GM23248 (cell line): ENCODE data around the gene APOL4. TPM values are rescaled to one million over a fixed set of nuclear protein-coding genes. Genes with fewer than 3 reads are reported as not detected.
"Not testable (repeated sequence)": the region's sequence is repeated elsewhere in the genome, so short reads cannot be mapped to it uniquely, and the experiment has no call there.

Experiments
- DNase-seq: peaks from one replicate; pipeline ENCODE4 v3.0.0-alpha.2; 2015
- H2AFZ ChIP-seq: fragments of 200-600 bp; sonication (generic); 2 replicates; pipeline ENCODE4 v1.6.1; 2016; ENCODE audit warnings: antibody characterized with exemption
- H3F3A ChIP-seq: fragments of 200-600 bp; sonication (generic); 2 replicates; pipeline ENCODE4 v1.6.1; 2016; ENCODE audit warnings: mild to moderate bottlenecking, antibody characterized with exemption, mixed run types; ENCODE audit not compliant: insufficient read depth
- H3K27ac ChIP-seq: fragments of 200-600 bp; sonication (generic); 2 replicates; pipeline ENCODE4 v1.5.1; 2016; ENCODE audit warnings: mild to moderate bottlenecking
- H3K27me3 ChIP-seq: fragments of 200-600 bp; sonication (generic); replicated peaks from 2 replicates; pipeline ENCODE4 v1.6.1; 2016; ENCODE audit warnings: mild to moderate bottlenecking; ENCODE audit not compliant: insufficient read depth
- H3K36me3 ChIP-seq: fragments of 200-600 bp; sonication (generic); 2 replicates; pipeline ENCODE4 v1.6.1; 2016; ENCODE audit warnings: low read depth, mild to moderate bottlenecking
- H3K4me1 ChIP-seq: fragments of 200-600 bp; sonication (generic); 2 replicates; pipeline ENCODE4 v1.6.1; 2016; ENCODE audit warnings: mild to moderate bottlenecking; ENCODE audit not compliant: insufficient read depth
- H3K4me2 ChIP-seq: fragments of 200-600 bp; sonication (generic); one replicate; pipeline ENCODE4 v1.6.1; 2016; ENCODE audit warnings: mild to moderate bottlenecking; ENCODE audit not compliant: unreplicated experiment
- H3K4me3 ChIP-seq: fragments of 200-600 bp; sonication (generic); 2 replicates; pipeline ENCODE4 v1.5.1; 2016; ENCODE audit warnings: mild to moderate bottlenecking
- H3K79me2 ChIP-seq: fragments of 200-600 bp; sonication (generic); 2 replicates; pipeline ENCODE4 v1.6.1; 2016; ENCODE audit warnings: mild to moderate bottlenecking; ENCODE audit not compliant: insufficient read depth
- H3K9ac ChIP-seq: fragments of 200-600 bp; sonication (generic); 2 replicates; pipeline ENCODE4 v1.6.1; 2016; ENCODE audit warnings: mild to moderate bottlenecking
- H3K9me2 ChIP-seq: fragments of 200-600 bp; sonication (generic); 2 replicates; pipeline ENCODE4 v1.6.1; 2016; ENCODE audit warnings: mixed run types, mild to moderate bottlenecking, moderate library complexity; ENCODE audit not compliant: insufficient read depth
- H3K9me3 ChIP-seq: fragments of 200-600 bp; sonication (generic); one replicate; pipeline ENCODE4 v1.6.1; 2017; ENCODE audit warnings: low read depth
- H4K20me1 ChIP-seq: fragments of 200-600 bp; sonication (generic); 2 replicates; pipeline ENCODE4 v1.6.0; 2016; ENCODE audit not compliant: insufficient read depth
- EZH2 ChIP-seq: fragments of 200-600 bp; sonication (generic); IDR thresholded peaks from 2 replicates; pipeline ENCODE4 v1.6.1; 2018; ENCODE audit warnings: antibody characterized with exemption, mild to moderate bottlenecking; ENCODE audit not compliant: insufficient read depth, poor library complexity, severe bottlenecking
- EZH2phosphoT487 ChIP-seq: fragments of 200-600 bp; sonication (generic); IDR thresholded peaks from 2 replicates; pipeline ENCODE4 v1.6.1; 2018; ENCODE audit warnings: antibody characterized with exemption, moderate library complexity, mild to moderate bottlenecking, low read depth; ENCODE audit not compliant: insufficient read depth
- WGBS, 2 experiments: methylation state at CpG; one replicate each; pipeline ENCODE4 v1.1.6; 2015 to 2017; ENCODE audit warnings: low lambda C conversion rate in 2 of 2, low coverage in 1 of 2; ENCODE audit errors: missing lambda C conversion rate in 2 of 2; 5-methylcytosine and 5-hydroxymethylcytosine counted together
- in situ Hi-C: fragments of 300-500 bp; cut with MboI; formaldehyde crosslinking; loops from 2 replicates; pipeline ENCODE4 v1.15.0; 2020
- polyA plus RNA-seq: library from polyadenylated mRNA; unstranded; fragments of >200 nt; fragmentation: Nextera tagmentation; extraction: Ambion mirVana; gene quantifications from 2 replicates; pipeline ENCODE4 v1.2.1, GENCODE V29; 2016
- total RNA-seq: library from RNA; depleted of rRNA; stranded (reverse); fragments of >200 nt; shearing (Covaris generic); gene quantifications from 2 replicates; pipeline ENCODE4 v1.2.3, GENCODE V29; 2014

APOL4 gene
- total and polyA plus RNA-seq, 2 experiments from 2014 or later, result not detected

- H3F3A ChIP-seq, result peaks cover 10% of the 10 kb centered on the region; the same call in 1 of the 2 replicates
- TF ChIP-seq EZH2phosphoT487 (no peak), EZH2 (no peak)
- no peak overlapping the region for H3K4me3 ChIP-seq
- in situ Hi-C loops, result no loop called here
- no peak overlapping the region for H2AFZ ChIP-seq
- H3K27ac ChIP-seq, result no peak overlapping the region
- H3K79me2 ChIP-seq, result no peaks in the 10 kb centered on the region
- no peaks in the 10 kb centered on the region for H3K9me3 ChIP-seq
- no peaks in the 10 kb centered on the region for H3K36me3 ChIP-seq
- no peak for DNase-seq
- H3K9me2 ChIP-seq, result no peaks in the 10 kb centered on the region
- no peaks in the 10 kb centered on the region for H4K20me1 ChIP-seq
- H3K4me1 ChIP-seq, result peaks cover 24% of the 10 kb centered on the region
- H3K4me2 ChIP-seq, result no peak overlapping the region
- no peak overlapping the region for H3K9ac ChIP-seq
- H3K27me3 ChIP-seq, result no peaks in the 10 kb centered on the region
- 89 to 91% methylated on average over 12 of the region's 12 CpGs for WGBS, 2 experiments
Measured at GRCh38 chr22:36153501-36154422, 47.8 kb downstream of the APOL4 start.

GRCh38 chr22:36152821-36153220, 48.8 kb downstream of the APOL4 start:
- H2AFZ ChIP-seq, H3K27ac ChIP-seq, H3K9me2 ChIP-seq, in situ Hi-C loops, DNase-seq, H3K9me3 ChIP-seq, H3K4me3 ChIP-seq, H3K79me2 ChIP-seq, H3K4me2 ChIP-seq, H4K20me1 ChIP-seq, H3K9ac ChIP-seq, H3K27me3 ChIP-seq, H3K36me3 ChIP-seq: not testable (repeated sequence)
- Histone ChIP-seq H3K4me1 (peaks cover 24% of the 10 kb centered on the region), H3F3A (peaks cover 10% of the 10 kb centered on the region; the same call in 1 of the 2 replicates)
- 90 to 95% methylated on average over 4 of the region's 4 CpGs for WGBS, 2 experiments

GRCh38 chr22:36152088-36152487, 49.5 kb downstream of the APOL4 start:
- H3K4me1 ChIP-seq, result peaks cover 19% of the 10 kb centered on the region
- TF ChIP-seq EZH2phosphoT487 (no peak), EZH2 (no peak)
- no peaks in the 10 kb centered on the region for H3K79me2 ChIP-seq
- in situ Hi-C loops, result no loop called here
- H4K20me1 ChIP-seq, result no peaks in the 10 kb centered on the region
- no peak overlapping the region for H3K27ac ChIP-seq
- H3K4me2 ChIP-seq, result no peak overlapping the region
- no peaks in the 10 kb centered on the region for H3K9me3 ChIP-seq
- H3K27me3 ChIP-seq, result no peaks in the 10 kb centered on the region
- peaks cover 5% of the 10 kb centered on the region; the same call in 1 of the 2 replicates for H3F3A ChIP-seq
- no peaks in the 10 kb centered on the region for H3K9me2 ChIP-seq
- no peak overlapping the region for H3K9ac ChIP-seq
- 86 to 87% methylated on average over 3 of the region's 3 CpGs for WGBS, 2 experiments
- no peak for DNase-seq
- no peak overlapping the region for H3K4me3 ChIP-seq
- H2AFZ ChIP-seq, result no peak overlapping the region
- H3K36me3 ChIP-seq, result no peaks in the 10 kb centered on the region

- Histone ChIP-seq H3K9me2 (no peaks in the 10 kb centered on the region), H3K4me3 (no peak overlapping the region), H3K4me1 (peaks cover 12% of the 10 kb centered on the region), H4K20me1 (no peaks in the 10 kb centered on the region), H3K4me2 (no peak overlapping the region), H3K27ac (no peak overlapping the region), H3K9ac (no peak overlapping the region), H2AFZ (no peak overlapping the region), H3K36me3 (no peaks in the 10 kb centered on the region), H3K9me3 (no peaks in the 10 kb centered on the region), H3F3A (0 out of 2 replicates have a peak, but pooled peaks cover 3% of the 10 kb centered on the region), H3K27me3 (no peaks in the 10 kb centered on the region), H3K79me2 (no peaks in the 10 kb centered on the region)
- whole genome bisulfite sequencing, 2 experiments, result 40 to 44% methylated on average over 3 of the region's 3 CpGs
- in situ Hi-C loops, result no loop called here
- TF ChIP-seq EZH2 (no peak), EZH2phosphoT487 (no peak)
- peak; percentile 26 for DNase-seq
Measured at GRCh38 chr22:36151006-36151595, 50.5 kb downstream of the APOL4 start.
